ENCODE measurements around the gene MOCS1.

Gene MOCS1

GRCh38 chr6:39923394-39923793 is 10.9 kb downstream of the MOCS1 start:
- DNase-seq, result no peak

DNA sequence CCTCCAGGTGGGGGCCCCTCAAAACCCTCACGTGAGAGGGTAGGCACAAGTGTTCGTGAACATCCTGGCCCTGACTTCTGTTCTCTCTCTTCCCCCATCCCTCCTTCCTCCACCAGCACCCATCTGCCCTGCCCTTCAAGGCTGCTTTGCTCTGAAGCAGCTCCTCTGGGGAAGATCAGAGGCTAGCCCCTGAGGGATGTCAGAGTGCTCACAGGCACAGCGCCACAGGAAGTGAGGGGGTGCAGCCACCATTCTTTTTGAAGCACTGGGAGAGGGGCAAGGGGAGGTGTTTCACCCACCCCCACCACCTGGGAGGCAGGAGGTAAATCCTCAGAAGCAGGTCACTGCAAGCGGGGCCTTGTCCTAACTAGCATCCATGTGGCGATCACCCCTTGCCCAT is 11.4 kb downstream of the MOCS1 start:
- DNase-seq, result no peak

- no peak for DNase-seq
Observed at GRCh38 chr6:39920157-39920556, 14.1 kb downstream of the MOCS1 start.

GRCh38 chr6:39918831-39919230 is 15.4 kb downstream of the MOCS1 start:
- DNase-seq, result no peak

- DNase-seq, result no peak
Observed at GRCh38 chr6:39917981-39918380, 16.3 kb downstream of the MOCS1 start.

DNA sequence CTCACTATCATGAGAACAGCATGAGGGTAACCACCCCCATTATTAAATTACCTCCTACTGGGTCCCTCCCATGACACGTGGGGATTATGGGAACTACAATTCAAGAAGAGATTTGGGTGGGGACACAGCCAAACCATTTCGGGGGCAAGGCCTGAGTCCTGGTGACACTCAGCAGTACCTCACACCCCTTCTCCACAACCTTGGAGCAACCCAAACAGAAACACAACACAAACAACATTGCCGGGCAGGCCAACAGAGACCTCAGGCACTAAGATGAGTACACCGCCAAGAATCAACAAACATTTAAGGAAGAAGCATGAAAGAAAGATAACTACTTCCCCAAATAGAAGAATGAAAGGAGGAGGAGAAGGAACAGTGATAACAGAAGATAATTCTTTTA is 16.9 kb downstream of the MOCS1 start:
- DNase-seq, result no peak

GRCh38 chr6:39915866-39916265 is 18.4 kb downstream of the MOCS1 start:
- DNase-seq, result no peak

DNA sequence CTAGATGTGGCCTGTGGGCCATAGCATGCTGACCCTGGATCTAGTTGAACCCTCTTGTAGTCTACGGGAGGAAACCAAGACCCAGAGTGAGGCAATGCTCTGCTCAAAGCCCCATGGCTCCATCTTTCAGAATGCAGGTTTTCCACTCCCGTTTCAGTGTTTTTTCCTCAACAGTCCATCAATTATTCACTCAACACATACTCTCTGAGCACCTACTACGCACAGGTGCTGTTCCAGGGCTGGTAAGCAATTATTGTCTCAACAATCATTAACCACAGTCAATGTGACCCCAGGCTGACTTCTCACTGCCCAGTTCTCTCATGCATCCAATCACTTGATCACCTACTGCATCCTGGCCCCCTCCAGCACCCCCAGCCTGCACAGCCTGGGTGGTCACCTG is 20.0 kb downstream of the MOCS1 start:
- no peak for DNase-seq

DNA sequence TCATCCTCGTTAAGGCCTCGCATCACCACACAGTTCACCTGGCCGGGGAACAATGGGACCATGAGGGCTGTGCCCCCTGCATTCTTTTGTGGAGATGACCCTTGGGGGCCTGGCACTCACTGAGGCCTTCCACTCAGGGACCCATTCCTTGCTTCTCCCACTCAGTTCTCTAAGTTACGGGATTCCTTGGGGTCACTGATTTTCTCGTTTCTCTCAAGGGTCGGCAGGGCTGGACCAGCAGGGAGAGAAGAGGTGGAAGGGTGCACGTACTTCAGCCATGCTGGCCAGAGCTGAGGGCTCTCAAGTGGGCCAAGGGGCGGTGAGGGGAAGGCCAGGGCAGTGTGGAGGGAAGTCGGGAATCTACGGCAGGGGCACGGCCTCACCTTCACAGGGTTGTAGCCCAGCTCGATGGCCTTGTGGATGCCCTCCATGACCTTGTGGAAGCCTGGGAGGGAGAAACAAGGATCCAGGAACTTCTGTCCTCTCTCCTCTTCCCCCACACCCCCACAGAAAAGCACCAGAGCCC is 20.8 kb downstream of the MOCS1 start:
- no peak for DNase-seq

DNA sequence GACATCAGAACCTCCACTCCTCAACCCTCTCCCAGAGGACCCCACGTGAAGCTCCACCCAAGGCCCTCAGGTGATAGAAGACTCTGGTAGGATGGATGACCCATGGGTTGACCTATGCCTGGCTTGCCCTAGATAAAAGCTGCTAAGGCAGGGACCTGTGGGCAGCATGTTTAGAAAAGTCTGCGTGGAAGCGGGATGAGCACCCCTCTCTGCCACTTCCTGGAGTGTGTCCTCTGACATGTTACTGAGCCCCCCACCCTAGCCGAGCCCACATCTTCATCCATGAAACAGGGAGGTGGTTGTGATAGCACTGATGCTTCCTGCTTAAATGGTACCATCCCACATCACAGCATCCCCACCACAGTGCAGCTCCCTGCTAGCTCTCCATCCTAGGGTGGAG is 21.8 kb downstream of the MOCS1 start:
- no peak for DNase-seq

GRCh38 chr6:39911513-39912125 is 22.6 kb downstream of the MOCS1 start:
- DNase-seq, result no peak

- DNase-seq, result no peak
Observed at GRCh38 chr6:39910744-39911143, 23.5 kb downstream of the MOCS1 start.

DNA sequence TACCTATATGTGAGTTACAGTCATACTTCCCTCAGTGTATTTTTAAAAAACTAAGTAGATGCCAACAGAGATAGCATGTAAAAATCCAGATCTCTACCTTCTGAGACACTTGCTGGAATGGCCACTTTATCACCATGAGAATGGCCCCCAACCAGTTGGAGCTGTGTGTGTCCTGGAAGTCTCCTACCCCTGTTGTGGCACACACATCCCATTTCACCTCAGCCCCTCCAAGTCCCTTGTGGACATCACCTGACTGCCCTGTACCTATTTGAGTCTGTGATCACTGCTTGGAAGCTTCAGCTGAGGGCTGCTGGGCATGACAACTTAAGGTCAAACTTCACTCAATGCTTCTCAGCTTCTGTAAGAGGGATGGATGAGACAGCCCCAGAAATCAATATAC is 24.1 kb downstream of the MOCS1 start:
- no peak for DNase-seq

- no peak for DNase-seq
Observed at GRCh38 chr6:39909701-39910100, 24.6 kb downstream of the MOCS1 start.

GRCh38 chr6:39908838-39909583 is 25.3 kb downstream of the MOCS1 start:
- DNase-seq, result no peak

- no peak for DNase-seq
Observed at GRCh38 chr6:39907871-39908575, 26.2 kb downstream of the MOCS1 start.

DNA sequence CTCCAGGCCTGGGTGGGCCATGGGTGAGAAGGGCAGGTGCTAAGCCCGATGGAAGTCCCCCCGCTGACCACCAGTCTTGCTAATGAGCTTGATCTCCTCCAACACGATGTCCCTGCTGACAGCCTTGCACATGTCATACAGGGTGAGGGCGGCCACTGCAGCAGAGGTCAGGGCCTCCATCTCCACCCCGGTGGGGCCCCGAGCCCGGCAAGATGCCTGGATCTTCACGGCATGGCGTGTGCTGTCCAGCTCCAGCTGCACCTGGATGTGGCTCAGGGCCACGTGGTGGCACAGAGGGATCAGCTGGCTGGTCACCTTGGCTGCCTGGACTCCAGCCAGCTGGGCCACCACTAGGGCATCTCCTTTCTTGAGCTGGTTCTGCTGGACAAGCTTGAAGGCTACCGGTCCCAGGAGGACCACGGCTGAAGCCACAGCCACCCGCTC is 27.9 kb downstream of the MOCS1 start:
- no peak for DNase-seq

GRCh38 chr6:39905640-39905975 is 28.7 kb downstream of the MOCS1 start:
- DNase-seq, result no peak

DNA sequence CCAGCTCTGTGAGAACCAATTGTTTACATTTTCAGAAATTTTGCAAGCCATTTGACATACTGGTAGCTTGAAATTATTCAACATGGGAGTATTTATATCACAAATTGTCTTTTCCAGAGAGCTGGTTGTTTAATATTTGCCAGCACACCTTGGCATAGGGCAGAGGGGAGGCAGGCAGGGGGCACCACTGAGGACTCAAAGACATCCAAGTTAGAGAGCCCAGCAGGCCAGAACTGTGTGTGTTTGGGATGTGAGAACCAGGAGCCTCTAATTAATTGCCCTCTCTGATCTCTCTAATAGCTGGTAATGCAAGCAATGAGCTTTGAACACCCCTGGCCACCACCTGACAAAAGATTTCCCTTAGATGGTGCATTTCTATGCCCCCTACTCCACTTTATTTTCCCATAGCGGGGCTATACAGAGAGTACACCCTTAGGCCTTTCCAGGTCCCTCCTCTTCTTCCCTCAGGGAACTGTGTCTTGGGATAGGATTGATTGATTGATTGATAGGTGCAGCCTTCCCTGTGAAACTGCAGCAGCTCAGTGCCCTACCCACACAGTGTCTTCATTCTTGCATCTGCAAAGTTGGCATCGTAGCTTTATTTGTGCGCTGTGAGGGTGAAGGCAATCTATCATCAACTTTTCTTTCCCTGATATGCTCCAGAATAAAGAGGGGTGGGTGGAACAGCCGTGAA is 29.2 kb downstream of the MOCS1 start:
- DNase-seq, result no peak

DNA sequence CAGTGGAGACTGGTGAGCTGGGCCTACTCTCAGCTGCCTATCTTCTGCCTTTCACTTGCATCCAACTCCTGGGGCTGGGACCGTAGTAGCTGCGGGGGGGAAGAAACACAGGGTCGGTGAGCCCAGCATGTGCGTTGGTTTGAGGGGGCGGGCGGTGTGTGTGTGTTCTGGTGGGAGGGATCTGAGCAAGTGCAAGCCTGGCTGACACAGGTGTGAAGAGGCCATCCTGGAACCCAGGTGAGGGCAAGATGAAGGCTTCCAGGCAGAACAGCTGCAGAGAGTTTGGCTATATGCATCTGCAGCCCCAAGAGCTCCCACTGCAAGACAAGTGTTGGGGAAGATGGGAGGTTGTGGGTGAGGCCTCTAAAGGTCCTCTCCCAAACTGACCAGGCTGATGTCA is 30.6 kb downstream of the MOCS1 start:
- no peak for DNase-seq

DNA sequence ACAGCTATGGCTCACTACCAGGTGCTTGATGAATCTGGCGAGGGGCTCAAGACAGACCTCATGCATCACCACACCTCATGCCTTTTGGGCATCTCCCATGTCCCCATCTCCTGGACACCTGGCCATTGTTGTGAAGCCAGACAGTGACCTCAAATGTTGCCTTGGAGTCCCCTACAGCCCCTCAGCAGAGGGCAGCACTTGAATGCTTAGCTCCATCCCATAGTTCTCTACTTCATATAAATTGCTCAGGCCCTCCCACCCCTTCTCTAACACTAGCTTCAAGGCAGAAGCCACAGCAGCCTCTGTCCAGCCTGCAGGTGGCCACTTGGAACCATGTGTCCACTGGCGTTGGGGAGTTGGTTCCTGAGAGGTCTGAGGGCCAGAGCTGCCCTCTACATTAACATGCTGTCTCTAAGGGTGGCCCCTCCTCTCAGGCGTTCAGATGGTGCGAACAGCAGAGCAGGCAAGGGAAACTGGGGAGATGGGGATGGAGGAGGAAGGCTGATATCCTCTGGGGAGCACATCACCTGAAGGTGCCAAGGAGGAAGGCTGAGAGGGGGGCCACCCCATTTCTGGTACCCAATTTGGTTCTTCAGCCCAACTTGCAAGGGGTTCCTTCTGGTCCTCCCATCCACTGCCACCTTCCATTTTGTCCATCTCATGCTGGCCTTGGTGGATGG is 31.3 kb downstream of the MOCS1 start:
- no peak for DNase-seq

- DNase-seq, result no peak
Observed at GRCh38 chr6:39902136-39902535, 32.1 kb downstream of the MOCS1 start.

DNA sequence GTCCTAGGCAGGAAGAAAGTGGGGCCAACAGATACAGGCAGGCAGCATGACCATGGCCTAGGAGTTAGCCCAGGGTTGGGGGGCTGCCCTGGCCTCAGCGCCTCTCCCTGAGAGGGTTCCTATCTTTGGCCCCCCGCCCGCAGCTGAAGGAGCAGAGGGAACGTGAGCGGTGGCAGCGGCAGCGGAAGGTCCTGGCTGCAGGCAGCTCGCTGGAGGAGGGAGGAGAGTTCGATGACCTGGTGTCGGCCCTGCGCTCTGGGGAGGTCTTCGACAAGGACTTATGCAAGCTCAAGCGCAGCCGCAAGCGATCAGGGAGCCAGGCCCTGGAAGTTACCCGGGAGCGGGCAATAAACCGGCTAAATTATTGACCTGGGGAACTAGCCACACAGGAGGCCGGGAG is 32.6 kb downstream of the MOCS1 start:
- DNase-seq, result no peak
